GM18498 (cell line): Measurements from ENCODE around the gene AGAP1.
"Not testable (repeated sequence)": the region's sequence is repeated elsewhere in the genome, so short reads cannot be mapped to it uniquely, and the experiment has no call there.

Experiments used
- ATAC-seq: cut with Tn5 transposase; IDR thresholded peaks from one replicate; pipeline ENCODE4 v1.9.1; 2021; ENCODE audit warnings: mild to moderate bottlenecking, moderate library complexity; ENCODE audit not compliant: unreplicated experiment

Gene AGAP1

DNA sequence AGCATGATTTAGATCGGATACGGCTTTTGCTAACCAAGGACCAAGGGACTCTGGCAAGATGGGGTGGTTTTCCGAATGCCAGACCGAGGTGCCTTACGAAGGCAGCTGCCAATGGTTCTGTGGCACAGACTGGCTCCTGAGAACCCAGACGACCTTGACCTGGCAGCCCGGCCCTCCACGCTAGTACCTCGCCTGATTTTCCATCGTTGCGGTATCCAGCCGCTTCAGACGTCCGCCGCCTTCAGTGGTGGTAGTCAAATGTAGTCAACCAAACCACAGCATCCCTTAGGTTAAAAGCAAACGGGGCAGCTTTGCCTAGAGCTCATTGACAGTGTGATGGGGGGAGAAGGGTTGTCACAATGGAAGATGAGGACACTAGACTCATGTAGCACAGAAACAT is 631.7 kb downstream of the AGAP1 start:
- ATAC-seq, result no peak

DNA sequence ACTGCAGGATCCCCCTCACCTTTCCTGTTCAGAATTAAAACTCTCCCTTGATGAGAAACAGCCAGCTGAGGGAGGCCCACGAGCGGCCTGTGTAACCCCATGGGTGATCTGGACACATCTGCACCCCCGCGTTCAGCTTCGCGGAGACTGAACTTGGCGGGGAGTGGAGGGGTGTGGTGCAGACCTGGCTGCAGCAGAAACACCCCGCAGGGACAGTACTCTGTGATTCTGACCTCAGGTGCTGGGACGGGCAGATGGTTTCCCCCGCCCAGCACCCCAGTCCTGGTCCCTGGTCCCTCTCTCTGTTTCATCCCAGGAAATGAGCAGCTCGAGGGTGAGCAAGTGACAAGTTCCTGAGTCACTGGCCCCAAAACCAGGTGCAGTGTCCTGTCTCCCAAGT is 633.2 kb downstream of the AGAP1 start:
- ATAC-seq, result no peak

DNA sequence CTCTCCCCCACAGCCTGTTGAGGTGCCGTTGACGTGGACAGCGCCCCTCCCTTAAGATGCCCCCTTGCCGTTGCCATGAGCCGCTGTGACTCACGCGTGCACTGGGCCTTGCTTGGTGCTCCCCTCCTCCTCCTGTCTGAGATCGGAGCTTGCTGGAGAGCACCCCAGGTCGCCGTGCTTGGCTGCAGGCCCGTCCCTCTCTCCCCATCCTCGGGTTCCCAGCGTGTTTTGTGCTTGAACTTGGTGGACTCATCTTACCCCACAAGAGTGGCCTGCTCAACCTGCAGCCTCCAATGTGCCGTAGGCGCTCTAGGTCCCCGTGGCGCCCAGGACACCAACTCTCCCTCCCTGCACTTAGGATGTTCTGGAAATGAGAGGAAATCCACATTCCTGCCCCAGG is 634.5 kb downstream of the AGAP1 start:
- no peak for ATAC-seq

DNA sequence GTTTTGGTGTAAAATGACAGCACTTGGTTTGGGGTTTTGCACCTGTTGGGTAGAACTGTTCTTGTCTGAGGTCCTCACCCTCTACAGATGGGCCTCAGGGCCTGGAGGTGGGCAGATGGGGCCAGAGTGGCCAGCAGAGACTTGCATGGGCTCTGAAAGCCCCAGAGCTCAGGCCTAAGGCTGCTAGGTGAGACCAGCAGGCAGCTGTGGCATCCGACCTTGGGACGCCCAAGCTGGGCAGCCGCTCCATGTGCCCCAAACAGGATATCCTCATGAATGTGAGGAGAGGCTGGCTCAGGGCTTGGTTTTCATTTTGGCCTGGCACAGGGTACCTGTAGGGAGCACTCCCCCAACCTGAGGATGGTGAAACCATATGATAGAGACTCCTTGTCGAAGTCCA is 636.1 kb downstream of the AGAP1 start:
- ATAC-seq, result no peak

DNA sequence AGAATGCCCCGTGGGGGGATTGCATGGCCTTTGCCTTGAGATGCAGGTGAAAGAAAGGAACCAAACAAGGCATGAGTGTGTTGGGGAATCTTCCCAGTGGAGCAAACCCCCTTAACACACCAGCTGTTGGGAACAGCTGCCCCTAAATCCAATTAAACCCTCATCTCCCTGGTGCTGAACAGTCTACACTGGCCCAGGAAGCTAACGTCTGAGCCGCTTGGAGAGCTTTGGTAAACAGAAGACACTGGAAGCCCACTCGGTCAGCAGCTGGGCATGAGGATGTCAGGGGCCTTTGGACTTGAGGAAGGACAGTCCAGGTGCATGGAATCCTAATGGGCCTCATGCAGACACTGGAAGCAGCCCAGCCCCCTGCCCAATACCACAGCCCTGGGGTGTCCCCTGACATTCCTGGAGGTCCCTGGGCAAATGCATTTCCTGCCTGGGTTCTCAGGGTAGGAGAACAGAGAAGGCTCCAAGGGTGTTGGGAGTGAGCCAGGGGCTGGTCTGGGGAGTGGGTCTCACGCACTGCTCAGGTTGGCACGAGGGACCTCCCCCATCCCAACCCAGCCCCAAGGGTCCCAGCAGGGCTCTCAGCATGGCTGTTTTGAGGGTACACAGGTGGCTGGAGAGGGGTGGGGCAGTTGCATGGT is 636.6 kb downstream of the AGAP1 start:
- ATAC-seq, result no peak

DNA sequence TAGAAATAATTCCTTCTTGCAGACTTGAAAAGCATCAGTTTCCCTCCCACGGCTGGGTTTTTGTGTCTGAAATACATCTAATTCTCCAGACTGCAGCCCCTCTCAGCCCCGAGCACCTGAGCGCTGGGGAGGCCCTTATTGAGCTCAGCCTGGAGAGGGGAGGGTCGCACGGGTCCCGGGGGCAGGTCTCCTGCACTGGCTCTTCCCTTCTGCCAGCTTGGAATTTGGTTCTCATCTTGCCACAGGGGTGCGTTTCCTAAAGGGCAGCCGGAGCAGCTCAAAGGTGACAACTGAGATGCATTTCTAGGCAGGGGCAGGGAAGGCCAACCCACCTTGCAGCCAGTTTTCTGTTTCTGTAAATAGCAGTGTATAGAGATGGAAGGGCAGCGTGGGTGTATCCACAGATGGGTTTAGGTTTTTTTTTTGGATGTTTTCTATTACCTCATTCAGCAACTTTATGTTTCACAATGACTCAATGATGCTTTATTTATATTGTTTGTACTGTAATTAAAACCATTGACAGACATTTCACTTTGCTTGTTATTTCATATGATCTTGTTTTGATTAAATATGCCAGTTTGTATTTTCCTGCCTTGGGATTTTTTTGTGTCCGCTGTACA is 637.3 kb downstream of the AGAP1 start:
- ATAC-seq, result no peak

DNA sequence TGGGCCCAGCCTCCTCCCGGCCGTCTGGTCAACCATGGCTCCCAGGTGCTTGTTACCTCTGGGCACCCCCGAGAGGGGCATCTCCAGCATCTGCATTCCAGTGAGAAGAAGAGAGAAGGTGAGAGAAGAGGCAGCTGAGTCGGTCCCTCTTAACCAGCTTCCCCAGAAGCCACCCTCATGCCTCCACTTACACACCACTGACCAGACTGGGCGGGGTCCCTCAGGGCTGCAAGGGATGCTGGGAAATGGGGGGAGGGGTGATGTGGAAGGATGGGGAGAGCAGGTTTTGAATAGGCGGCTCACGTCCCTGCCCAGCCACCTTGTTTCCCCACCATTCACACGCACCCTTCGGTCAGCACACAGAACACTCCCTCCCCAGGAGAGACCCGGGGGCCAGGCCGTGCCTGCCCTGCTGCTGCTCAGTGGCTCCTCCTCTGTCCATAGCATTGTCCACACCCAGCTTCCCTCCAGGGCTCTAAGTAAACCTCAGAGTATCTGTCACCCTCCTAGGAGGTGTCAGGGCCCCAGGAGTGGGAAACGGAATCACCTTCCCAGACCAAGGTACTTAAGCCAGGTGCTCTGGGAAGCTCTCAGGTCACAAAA is 639.7 kb downstream of the AGAP1 start:
- ATAC-seq, result no peak

DNA sequence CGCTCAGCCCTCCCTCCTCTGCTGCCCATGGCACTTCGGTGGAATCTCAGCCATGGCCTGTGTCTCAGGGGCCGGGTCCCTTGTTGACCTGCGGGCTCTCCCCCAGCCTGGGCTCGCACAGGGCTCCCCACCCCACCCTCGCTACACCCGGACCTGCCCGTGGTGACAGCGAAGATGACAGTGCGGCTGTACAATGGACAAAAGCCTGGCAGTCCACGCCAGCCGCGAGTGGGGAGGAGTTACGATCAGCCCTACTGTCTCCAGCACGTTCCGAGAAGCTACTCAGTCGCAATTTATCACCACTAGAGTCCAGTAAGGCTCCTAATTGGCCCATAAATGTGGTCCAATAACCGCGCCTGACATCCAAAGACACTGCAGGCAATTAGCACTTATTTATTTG is 642.7 kb downstream of the AGAP1 start:
- no peak for ATAC-seq

DNA sequence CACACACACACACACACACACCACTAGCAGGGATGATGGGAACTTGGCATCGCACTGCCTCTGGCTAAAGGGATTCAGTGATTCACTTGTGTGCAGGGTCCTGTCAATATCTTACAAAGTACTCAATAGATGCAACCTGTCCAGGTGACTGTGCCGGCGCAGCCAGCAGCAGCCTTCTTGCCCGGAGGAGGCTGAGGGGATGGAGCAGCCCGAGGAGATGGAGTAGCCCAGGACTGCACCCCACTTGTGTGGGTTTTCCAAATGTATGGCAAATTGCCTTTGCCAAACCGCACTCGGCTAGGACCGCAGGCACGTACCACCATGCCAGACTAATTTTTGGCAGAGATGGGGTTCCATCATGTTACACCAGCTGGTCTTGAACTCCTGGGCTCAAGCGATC is 643.2 kb downstream of the AGAP1 start:
- no peak for ATAC-seq

DNA sequence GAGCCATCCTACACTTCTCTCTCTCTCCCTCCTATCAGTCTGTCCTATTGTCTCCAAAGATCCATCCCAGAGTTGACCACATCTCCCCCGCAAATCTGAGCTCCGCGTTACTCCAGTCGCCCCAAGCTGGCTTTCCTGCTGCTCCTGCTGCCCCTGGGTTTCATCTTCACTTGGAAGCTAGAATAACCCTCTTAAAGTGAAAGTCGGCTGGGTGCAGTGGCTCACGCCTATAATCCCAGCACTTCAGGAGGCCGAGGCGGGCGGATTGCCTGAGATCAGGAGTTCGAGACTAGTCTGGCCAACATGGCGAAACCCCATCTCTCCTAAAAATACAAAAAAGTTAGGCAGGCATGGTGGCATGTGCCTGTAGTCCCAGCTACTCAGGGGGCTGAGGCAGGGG is 647.8 kb downstream of the AGAP1 start:
- not testable (repeated sequence) for ATAC-seq

DNA sequence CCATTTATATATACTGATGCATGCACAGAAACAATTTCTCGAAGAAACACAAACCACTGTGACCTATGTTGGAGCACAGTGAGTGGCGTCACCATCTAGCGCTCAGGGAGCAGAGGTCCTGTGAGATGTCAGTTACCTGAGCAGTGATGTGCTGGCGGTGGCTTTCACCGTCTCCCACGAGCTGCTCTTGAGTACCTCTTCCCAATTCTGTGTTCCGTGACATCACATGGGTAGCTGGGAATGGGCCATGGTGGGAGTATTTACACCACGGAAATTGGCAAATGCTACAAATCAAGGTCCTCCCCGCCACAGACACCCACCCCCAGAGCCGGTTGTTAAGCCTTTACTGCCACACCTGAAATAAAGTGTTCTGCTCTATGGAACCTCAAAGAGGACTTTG is 650.0 kb downstream of the AGAP1 start:
- no peak for ATAC-seq

DNA sequence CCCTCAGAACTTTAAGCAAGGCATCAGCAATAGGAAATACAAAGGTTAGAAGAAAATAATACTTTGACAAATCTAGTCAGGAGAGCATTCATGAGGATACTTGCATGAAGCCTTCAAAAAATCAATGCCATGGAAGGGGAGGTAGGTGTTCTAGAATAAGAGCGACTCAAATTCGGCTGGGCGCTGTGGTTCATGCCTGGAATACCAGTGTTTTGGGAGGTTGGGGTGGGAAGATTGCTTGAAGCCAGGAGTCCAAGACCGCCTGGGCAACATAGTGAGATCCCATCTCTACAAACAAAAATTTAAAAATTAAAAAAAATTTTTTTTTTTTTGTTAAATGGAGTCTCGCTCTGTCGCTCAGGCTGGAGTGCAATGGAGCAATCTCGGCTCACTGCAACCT is 652.6 kb downstream of the AGAP1 start:
- ATAC-seq, result no peak

DNA sequence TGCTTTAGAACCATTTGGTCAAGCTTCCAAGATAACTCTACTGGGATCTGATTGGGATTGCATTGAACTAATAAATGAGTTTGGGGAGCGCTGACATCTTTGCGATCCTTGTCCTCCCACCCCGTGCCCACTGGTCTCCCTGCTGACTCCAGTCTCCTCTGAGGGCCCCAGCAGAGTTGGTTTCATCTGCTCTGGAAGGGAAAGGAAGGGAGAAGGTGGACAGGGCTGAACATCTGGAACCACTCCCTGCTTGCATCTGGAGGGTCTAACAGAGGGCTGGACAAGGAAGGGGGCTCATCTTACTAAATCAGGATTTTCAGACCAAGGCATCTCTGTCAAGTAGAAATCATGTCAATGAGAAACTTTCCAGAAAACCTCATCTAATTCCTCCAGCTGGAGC is 661.6 kb downstream of the AGAP1 start:
- ATAC-seq, result no peak

DNA sequence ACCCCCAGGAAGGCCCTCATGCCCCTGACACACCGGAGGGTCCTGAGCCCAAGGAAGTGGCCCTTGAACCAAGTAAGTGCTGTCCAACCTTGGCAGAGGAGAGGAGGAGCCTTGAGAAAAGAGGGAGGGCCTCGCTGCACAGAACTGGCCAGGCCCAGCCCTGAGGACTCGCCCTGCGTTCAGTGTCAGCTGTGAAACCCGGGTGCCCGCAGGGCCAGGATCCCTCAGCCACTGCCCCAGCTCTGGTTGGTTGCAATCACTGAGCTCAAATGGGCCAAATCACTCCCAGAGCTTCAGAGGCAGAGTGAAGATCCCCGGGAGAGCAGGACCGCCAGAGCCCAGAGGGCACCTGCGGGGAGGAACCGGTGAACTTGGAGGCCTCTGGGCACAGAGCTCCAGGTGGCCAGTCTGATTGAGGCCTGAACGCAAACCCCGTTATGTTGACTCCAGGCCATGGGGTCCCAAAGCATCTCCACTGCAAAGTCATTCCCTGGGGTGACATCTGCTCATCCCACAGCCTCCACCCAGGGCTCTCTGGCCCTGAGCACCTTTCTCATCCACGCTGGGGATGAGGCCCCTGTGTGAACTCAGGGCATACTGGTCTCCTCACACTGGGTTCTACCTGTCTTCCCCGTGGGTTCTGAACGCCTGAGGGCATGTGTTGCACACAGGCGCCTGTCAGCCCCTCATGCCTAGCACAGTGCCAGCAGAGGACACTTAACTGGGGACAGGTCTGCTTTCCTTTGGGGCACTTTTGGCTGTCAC is 662.4 kb downstream of the AGAP1 start:
- ATAC-seq, result no peak

DNA sequence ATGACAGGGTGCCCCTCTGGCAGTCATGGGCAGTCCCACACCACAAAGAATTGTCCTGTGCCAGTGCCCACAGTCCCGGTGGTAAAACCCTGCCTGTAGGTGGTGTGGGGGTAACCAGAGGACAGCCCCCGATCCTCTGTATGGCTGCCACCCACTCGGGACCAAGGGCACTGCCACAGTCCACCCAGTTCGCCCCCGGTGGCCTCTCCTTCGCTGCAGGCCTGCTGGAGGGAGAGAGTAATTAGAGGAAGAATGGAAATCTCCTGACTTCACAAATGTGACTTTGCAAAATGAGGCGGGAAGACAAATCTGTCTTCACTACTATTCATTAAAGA is 663.0 kb downstream of the AGAP1 start:
- ATAC-seq, result no peak

DNA sequence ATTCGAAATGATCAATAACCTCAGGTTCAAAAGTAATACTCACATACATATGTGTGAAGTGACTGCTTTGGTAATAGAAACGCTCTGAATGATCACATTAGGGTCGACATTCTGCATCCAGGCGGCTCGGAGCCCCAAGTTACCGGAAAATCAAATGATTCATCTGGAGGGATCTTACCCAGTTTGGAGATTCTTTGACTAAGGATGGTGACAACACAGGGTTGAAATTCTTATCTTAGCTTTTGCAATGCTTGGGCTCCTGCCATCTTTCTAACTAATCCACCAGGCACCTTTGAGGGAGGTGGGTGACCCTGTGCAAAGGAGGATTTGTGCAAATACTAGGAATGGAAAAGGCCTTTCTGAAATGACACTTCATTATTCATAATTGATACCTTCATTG is 663.5 kb downstream of the AGAP1 start:
- ATAC-seq, result no peak

DNA sequence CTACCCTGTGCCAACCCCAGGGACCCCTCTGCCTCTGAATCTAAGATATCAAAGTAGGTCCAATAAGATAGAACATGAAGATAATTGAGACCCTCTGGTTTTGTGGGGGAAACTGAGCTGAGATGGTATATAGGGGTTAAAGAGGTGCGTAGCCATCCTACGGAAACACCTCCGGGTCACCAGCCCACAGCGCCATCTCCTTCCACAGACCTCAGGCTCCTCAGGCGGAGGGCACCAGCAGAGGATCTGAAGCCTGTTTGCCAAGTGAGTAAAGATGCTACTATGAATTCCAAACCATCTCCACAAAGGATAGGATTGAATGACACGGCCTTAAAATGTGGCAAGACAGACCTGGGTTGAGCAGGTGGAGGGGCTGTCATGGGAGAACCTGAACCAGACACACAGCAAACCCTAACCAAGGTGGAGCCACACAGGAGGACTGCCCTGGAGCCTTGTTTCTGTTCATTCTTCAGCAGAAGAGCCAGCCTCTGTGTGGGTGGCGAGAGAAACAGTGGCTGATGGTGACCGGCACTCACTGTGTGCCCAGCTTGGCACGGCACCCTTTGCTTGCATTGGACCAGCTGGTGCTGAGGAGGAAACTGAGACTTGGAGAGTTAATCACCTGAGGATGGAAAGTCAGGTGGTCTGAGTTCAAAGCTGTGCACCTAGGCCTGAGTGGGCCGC is 664.1 kb downstream of the AGAP1 start:
- no peak for ATAC-seq

DNA sequence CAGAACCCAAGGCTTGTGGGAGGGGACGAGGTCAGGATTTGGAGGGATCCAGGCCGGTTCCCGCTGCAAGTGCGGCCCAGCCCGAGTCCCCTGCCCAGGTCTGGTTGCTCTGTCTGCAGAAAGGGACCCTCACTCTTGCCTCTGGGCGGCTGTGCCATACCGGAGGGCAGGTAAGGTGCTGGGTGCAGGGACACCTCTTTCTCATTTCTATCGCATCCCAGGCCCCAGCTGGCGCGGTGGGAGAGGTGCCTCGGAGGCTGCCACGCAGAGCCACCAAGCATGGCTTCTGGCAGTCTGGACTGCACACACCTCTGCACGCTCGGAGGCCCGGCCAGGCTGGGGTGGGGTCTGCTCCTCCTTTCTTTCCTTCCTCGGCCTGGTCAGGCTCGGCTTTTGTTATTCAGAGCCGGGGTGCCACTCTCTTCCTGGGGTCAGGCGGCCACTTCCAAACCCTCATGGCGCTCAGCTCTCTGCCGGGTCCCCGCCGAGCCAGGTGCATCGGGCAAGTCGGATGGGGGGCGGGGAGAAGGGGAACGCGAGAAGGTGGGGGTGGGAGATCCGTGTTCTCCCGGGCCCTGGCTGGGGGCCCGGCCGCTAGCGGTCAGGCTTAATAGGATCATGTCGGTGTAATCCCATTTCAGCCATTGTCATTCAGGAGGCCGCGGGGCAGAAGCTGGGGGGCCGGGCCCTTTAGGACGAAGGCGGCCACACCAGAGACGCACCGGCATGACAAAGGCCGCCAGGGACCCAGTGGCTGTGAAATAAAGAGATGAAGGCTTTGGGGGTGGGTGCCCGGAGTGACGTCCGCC is 665.3 kb downstream of the AGAP1 start:
- no peak for ATAC-seq

DNA sequence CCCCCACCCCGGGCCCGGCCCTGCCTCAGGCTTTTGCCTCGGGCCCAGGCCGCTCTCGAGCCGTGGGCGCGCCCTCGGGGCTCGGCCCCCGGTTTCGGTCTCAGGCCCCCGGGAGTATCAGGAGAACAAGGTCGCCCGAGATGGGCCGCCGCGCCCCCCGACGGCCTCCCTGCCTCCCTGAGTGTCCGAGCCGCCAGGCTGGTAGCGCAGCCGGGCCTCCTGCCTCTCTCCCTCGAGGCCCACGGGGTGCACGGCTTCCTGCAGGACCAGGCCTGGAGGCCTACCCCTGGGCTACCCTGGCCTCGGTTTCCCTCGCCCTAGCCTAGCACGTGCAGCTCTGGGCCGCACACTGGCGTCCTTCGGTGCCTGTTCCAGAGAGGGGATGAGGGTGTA is 665.9 kb downstream of the AGAP1 start:
- ATAC-seq, result no peak

DNA sequence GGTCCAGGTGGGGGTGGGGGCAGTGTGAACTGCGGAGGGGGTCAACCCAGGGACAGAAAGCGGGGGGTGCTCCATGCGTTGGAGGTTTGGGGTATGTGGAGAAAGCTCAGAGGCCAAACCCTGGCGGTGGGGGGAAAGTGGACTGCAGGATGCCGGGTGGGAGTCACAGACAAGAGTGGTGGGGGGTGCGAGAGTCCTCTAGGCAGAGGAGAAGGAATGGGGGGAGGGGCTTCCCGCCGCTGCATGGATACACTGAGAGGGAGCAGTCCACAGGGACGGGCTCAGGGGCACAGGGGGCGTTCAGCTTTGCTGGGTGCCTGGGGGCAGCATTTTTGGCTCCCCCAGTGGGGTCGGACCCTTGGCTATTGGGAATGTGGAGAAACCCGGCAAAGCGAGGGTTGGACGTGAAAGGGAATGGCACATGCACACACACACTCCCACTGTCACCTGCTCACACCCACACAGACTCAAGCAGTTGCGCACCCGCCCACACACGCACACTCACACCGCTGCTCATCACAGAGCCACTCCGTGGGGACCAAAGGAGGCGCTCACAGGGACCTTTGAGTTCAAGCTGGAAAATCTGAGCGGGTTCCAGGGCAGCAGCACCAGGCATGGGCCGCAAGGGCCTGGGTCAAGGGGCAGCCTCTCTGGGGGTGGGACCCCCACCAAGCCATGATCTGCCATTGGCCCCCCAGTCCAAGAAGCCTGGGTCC is 666.7 kb downstream of the AGAP1 start:
- ATAC-seq, result no peak
